Measurements from ENCODE around the gene ACSL1.
A peak's percentile ranks its signal among the peaks of the same experiment; 100 is the strongest.

The ACSL1 gene

GRCh38 chr4:184812199-184812542, 13.6 kb downstream of the ACSL1 start:
- no peak for DNase-seq (ENCODE audit: low spot score)
- Histone ChIP-seq H3K27ac (peak overlapping the region in 1 of 2 donors; percentile 41), H3K4me3 (no peak overlapping the region)
- no peak for TF ChIP-seq CTCF (IDR thresholded peaks at IDR 0.05)

- DNase-seq (ENCODE audit: low spot score), result no peak
Observed at GRCh38 chr4:184811526-184812198, 14.1 kb downstream of the ACSL1 start.

GRCh38 chr4:184810720-184811119, 15.0 kb downstream of the ACSL1 start:
- Histone ChIP-seq H3K27ac (no peak overlapping the region), H3K4me3 (no peak overlapping the region)
- DNase-seq (ENCODE audit: low spot score), result no peak
- TF ChIP-seq CTCF (IDR thresholded peaks at IDR 0.05), result no peak

More at GRCh38 chr4:184811526-184812198, 14.1 kb downstream of the ACSL1 start:
- peak overlapping the region in 1 of 2 donors; percentile 41 for H3K27ac ChIP-seq
- H3K4me3 ChIP-seq, result no peak overlapping the region
- TF ChIP-seq CTCF (IDR thresholded peaks at IDR 0.05), result no peak

GRCh38 chr4:184808713-184809050, 17.1 kb downstream of the ACSL1 start:
- no peak for TF ChIP-seq CTCF (IDR thresholded peaks at IDR 0.05)
- Histone ChIP-seq H3K27ac (no peak overlapping the region), H3K4me3 (no peak overlapping the region)
- no peak for DNase-seq (ENCODE audit: low spot score)

- TF ChIP-seq CTCF (IDR thresholded peaks at IDR 0.05), result no peak
- no peak for DNase-seq (ENCODE audit: low spot score)
- H3K4me3 ChIP-seq, result no peak overlapping the region
- H3K27ac ChIP-seq, result no peak overlapping the region
Observed at GRCh38 chr4:184807797-184808712, 17.7 kb downstream of the ACSL1 start.

- no peak for DNase-seq (ENCODE audit: low spot score)
- Histone ChIP-seq H3K4me3 (no peak overlapping the region), H3K27ac (no peak overlapping the region)
- TF ChIP-seq CTCF (IDR thresholded peaks at IDR 0.05), result no peak
Observed at GRCh38 chr4:184807256-184807655, 18.5 kb downstream of the ACSL1 start.

GRCh38 chr4:184806711-184807110, 19.1 kb downstream of the ACSL1 start:
- DNase-seq (ENCODE audit: low spot score), result no peak
- Histone ChIP-seq H3K27ac (no peak overlapping the region), H3K4me3 (no peak overlapping the region)
- TF ChIP-seq CTCF (IDR thresholded peaks at IDR 0.05), result no peak
